ENCODE data around the gene CSNK1A1.
A peak's percentile ranks its signal among the peaks of the same experiment; 100 is the strongest.

DNA sequence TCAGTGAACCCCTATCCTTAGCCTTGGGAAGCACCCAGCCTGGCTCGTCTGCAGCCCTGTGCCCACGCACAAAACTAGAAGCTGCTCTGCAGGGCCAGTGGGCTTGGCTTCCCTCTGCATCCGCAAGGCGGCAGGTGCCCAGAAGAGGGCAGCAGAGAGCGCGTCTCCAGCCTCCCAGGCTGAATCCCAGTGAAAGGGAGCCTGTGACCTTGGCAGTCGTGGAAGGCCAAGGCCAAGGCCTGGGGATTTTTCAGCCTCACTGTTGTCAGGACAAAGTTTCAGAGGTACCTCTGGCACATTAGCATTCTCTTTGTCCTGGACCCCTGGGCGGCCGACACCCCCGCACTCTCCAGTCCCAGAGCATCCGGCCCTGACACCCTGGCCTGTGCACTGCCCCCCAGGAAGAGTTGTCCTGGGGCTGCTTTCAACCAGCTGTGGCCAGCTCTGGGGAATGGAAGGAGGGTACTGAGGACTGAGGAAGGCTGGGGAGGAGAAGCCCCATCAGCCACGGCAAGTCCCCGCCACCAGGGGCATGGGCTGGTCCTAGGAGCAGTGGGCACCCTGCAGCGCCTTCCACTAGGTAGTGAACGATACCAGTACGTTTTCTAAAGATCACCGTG is 108.6 kb downstream of the CSNK1A1 start:
- peak; percentile 88 to 98 (median 95) for TF ChIP-seq CTCF (IDR thresholded peaks at IDR 0.05)
- no peak for TF ChIP-seq POLR2A (IDR thresholded peaks at IDR 0.05)

Data from gastroesophageal sphincter (tissue), 3 donors.